Endothelial cell of umbilical vein (primary cell): Measurements from ENCODE around the gene NDUFA5.
A peak's percentile ranks its signal among the peaks of the same experiment; 100 is the strongest.

Experiments
- CTCF ChIP-seq, 2 donors: IDR thresholded peaks; 1 replicate in 1 of 2; 2 replicates in 1 of 2; pipeline ENCODE4 v1.5.1; 2011; ENCODE audit warnings: low read length in 2 of 2, mild to moderate bottlenecking in 2 of 2, moderate library complexity in 2 of 2, control low read depth in 1 of 2, inconsistent platforms in 1 of 2, low read depth in 1 of 2; ENCODE audit not compliant: insufficient read depth in 1 of 2; ENCODE audit errors: extremely low read depth in 1 of 2
- EZH2 ChIP-seq: IDR thresholded peaks from 2 replicates; pipeline ENCODE4 v1.6.1; 2012; ENCODE audit warnings: borderline replicate concordance, low read depth, mild to moderate bottlenecking, moderate library complexity, low read length, inconsistent platforms; ENCODE audit not compliant: severe bottlenecking
- POLR2AphosphoS5 ChIP-seq: IDR thresholded peaks from 2 replicates; pipeline ENCODE4 v1.6.1; 2012; ENCODE audit warnings: low read depth, mild to moderate bottlenecking, control low read depth, low read length, moderate library complexity; ENCODE audit not compliant: insufficient read depth

GRCh38 chr7:123538189-123538714 lies 19.4 kb downstream of the NDUFA5 start:
- TF ChIP-seq CTCF (IDR thresholded peaks at IDR 0.05; ENCODE audit: extremely low read depth in 1 of 2, insufficient read depth in 1 of 2, low read depth in 1 of 2, low read length in 2 of 2) (no peak), EZH2 (no peak), POLR2AphosphoS5 (peak; percentile 65)
